Spleen (tissue), 11 donors: ENCODE results near the gene AGO4. TPM values are rescaled to one million over a fixed set of nuclear protein-coding genes. Genes with fewer than 3 reads are reported as not detected.
"Not testable (repeated sequence)": the region's sequence is repeated elsewhere in the genome, so short reads cannot be mapped to it uniquely, and the experiment has no call there.

Source experiments
- DNase-seq: peaks from one replicate; pipeline ENCODE4 v3.0.0-alpha.2; 2020
- H3K27ac ChIP-seq, 8 donors: fragments of 200-600 bp; sonication (generic) in 7 of 8; 1 replicate in 4 of 8; 2 replicates in 4 of 8; pipeline versions ENCODE4 v1.5.0 to v1.8.0; 2016 to 2021; ENCODE audit warnings: inconsistent platforms in 4 of 8, mild to moderate bottlenecking in 4 of 8, moderate library complexity in 1 of 8
- H3K27me3 ChIP-seq, 7 donors: fragments of 200-600 bp; sonication (generic) in 6 of 7; replicated peaks in 1 of 7; 1 replicate in 4 of 7; 2 replicates in 3 of 7; pipeline versions ENCODE4 v1.5.0 to v1.8.0; 2016 to 2021; ENCODE audit warnings: inconsistent platforms in 3 of 7, mild to moderate bottlenecking in 1 of 7
- H3K36me3 ChIP-seq, 6 donors: fragments of 200-600 bp; sonication (generic) in 5 of 6; 1 replicate in 4 of 6; 2 replicates in 2 of 6; pipeline versions ENCODE4 v1.5.0 to v1.8.0; 2016 to 2021; ENCODE audit warnings: inconsistent platforms in 2 of 6
- H3K4me1 ChIP-seq, 6 donors: fragments of 200-600 bp; sonication (generic) in 5 of 6; 1 replicate in 3 of 6; 2 replicates in 3 of 6; pipeline versions ENCODE4 v1.5.0 to v1.8.0; 2016 to 2021; ENCODE audit warnings: inconsistent platforms in 3 of 6
- H3K4me3 ChIP-seq, 8 donors: fragments of 200-600 bp; sonication (generic) in 7 of 8; 1 replicate in 4 of 8; 2 replicates in 4 of 8; pipeline versions ENCODE4 v1.5.0 to v1.8.0; 2016 to 2021; ENCODE audit warnings: inconsistent platforms in 4 of 8, mild to moderate bottlenecking in 4 of 8, moderate library complexity in 2 of 8
- H3K9me3 ChIP-seq, 8 donors: fragments of 200-600 bp; sonication (generic) in 7 of 8; 1 replicate in 4 of 8; 2 replicates in 4 of 8; pipeline versions ENCODE4 v1.5.0 to v1.8.0; 2016 to 2021; ENCODE audit warnings: inconsistent platforms in 4 of 8
- CTCF ChIP-seq, 11 experiments: fragments of 200-600 bp in 7 of 11; fragments of 450-650 bp in 4 of 11; sonication (generic) in 4 of 11; IDR thresholded peaks in 8 of 11; conservative IDR thresholded peaks in 3 of 11; 1 replicate in 7 of 11; 2 replicates in 4 of 11; pipeline versions ENCODE4 v1.4.0 to v1.8.0; 2016 to 2021; ENCODE audit warnings: antibody characterized with exemption in 11 of 11, inconsistent platforms in 4 of 11, mild to moderate bottlenecking in 1 of 11
- POLR2A ChIP-seq, 3 donors: fragments of 450-650 bp; IDR thresholded peaks; one replicate each; pipeline ENCODE4 v1.5.1; 2017; ENCODE audit warnings: antibody characterized with exemption in 3 of 3, mild to moderate bottlenecking in 1 of 3
- POLR2AphosphoS5 ChIP-seq, 3 donors: sonication (generic); formaldehyde crosslinking; IDR thresholded peaks; one replicate each; pipeline ENCODE4 v1.5.1; 2017; ENCODE audit warnings: antibody characterized with exemption in 3 of 3
- WGBS, 5 donors: extraction: QIAGEN DNeasy Blood & Tissue Kit in 3 of 5; methylation state at CpG; one replicate each; pipeline versions ENCODE4 v1.1.5 to v1.1.7; 2013 to 2018; 5-methylcytosine and 5-hydroxymethylcytosine counted together
- intact Hi-C: fragments of 100-400 bp; cut with DNase I; formaldehyde crosslinking; loops from one replicate; pipeline ENCODE4 v1.15.0; 2023; ENCODE audit warnings: low total_unique reads
- polyA plus RNA-seq, 3 donors: library from polyadenylated mRNA; stranded (reverse); fragments of 200-250 nt; gene quantifications; one replicate each; pipeline ENCODE4 v1.2.1, GENCODE V29; 2013
- total RNA-seq, 7 donors: library from RNA; depleted of rRNA in 3 of 7; stranded (reverse); fragments of >200 nt in 3 of 7; fragmentation: NEBNext Ultra II Directional in 4 of 7; extraction: Animal tissue kit (Norgen Biotek cat#: 25700) in 4 of 7; gene quantifications; one replicate each; pipeline versions ENCODE4 v1.1.0 to v1.2.1, GENCODE V29; 2016 to 2021
- donor health status: healthy with polysubstance abuse.
- donor health status: DM: no; HTN: no; CAD: no; lungs with moderate emphysema.
- donor health status: DM: no; HTN: no; CAD: no.
- donor health status: Bipolar disorder and iron deficiency.
- donor health status: healthy.
- donor health status: DM: no; HTN: no; CAD: no.
- donor health status: DM: yes; HTN: yes; CAD: no.

AGO4 gene
- total and polyA plus RNA-seq, 10 donors, result 6.4 to 73.3 (median 31.7) TPM

- H3K4me3 ChIP-seq, result no peak overlapping the region
- DNase-seq, result no peak
- peak overlapping the region in 1 of 8 donors; percentile 37 for H3K27ac ChIP-seq
- H3K27me3 ChIP-seq, result no peaks in the 10 kb centered on the region
- 62 to 78% (median 71%) methylated on average over 3 of the region's 3 CpGs for WGBS, 5 donors
- no peaks in the 10 kb centered on the region for H3K36me3 ChIP-seq
- H3K4me1 ChIP-seq, result peaks cover 2 to 40% (median 13%) of the 10 kb centered on the region in 6 donors
- H3K9me3 ChIP-seq, result no peaks in the 10 kb centered on the region
- TF ChIP-seq CTCF (IDR thresholded peaks at IDR 0.05 in 8 of 11, conservative IDR thresholded peaks at IDR 0.05 in 3 of 11) (no peak), POLR2AphosphoS5 (IDR thresholded peaks at IDR 0.05) (no peak), POLR2A (IDR thresholded peaks at IDR 0.05) (no peak)
- intact Hi-C loops, result no loop called here
Observed at GRCh38 chr1:35866991-35867390, 59.2 kb downstream of the AGO4 start.

- H3K36me3 ChIP-seq, H3K27ac ChIP-seq, DNase-seq, intact Hi-C loops, H3K27me3 ChIP-seq, H3K4me3 ChIP-seq, H3K9me3 ChIP-seq: not testable (repeated sequence)
- peaks cover 2 to 30% (median 10%) of the 10 kb centered on the region in 6 donors for H3K4me1 ChIP-seq
- 92 to 95% (median 93%) methylated on average over 34 of the region's 34 CpGs for WGBS, 5 donors
Observed at GRCh38 chr1:35869245-35869950, 61.6 kb downstream of the AGO4 start.

- 67 to 98% (median 95%) methylated on average over 2 of the region's 2 CpGs for WGBS, 5 donors
- peaks cover 0 to 16% (median 1%) of the 10 kb centered on the region in 6 donors for H3K4me1 ChIP-seq
- DNase-seq, result no peak
- H3K27ac ChIP-seq, result no peak overlapping the region
- TF ChIP-seq POLR2AphosphoS5 (IDR thresholded peaks at IDR 0.05), result no peak
- no peak for TF ChIP-seq CTCF (IDR thresholded peaks at IDR 0.05 in 8 of 11, conservative IDR thresholded peaks at IDR 0.05 in 3 of 11)
- TF ChIP-seq POLR2A (IDR thresholded peaks at IDR 0.05), result no peak
- H3K27me3 ChIP-seq, result no peaks in the 10 kb centered on the region
- H3K36me3 ChIP-seq, result no peaks in the 10 kb centered on the region
- no peak overlapping the region for H3K4me3 ChIP-seq
- no peaks in the 10 kb centered on the region for H3K9me3 ChIP-seq
- intact Hi-C loops, result no loop called here
Observed at GRCh38 chr1:35870651-35871309, 63.0 kb downstream of the AGO4 start.

GRCh38 chr1:35873243-35873750 is 65.5 kb downstream of the AGO4 start:
- H3K4me1 ChIP-seq, result no peaks in the 10 kb centered on the region
- H3K4me3 ChIP-seq, result no peak overlapping the region
- no peak for TF ChIP-seq POLR2A (IDR thresholded peaks at IDR 0.05)
- TF ChIP-seq CTCF (IDR thresholded peaks at IDR 0.05 in 8 of 11, conservative IDR thresholded peaks at IDR 0.05 in 3 of 11), result no peak
- no peak for TF ChIP-seq POLR2AphosphoS5 (IDR thresholded peaks at IDR 0.05)
- DNase-seq, result no peak
- no peaks in the 10 kb centered on the region for H3K9me3 ChIP-seq
- H3K27ac ChIP-seq, result no peak overlapping the region
- H3K27me3 ChIP-seq, result no peaks in the 10 kb centered on the region
- H3K36me3 ChIP-seq, result no peaks in the 10 kb centered on the region
- intact Hi-C loops, result no loop called here
- WGBS, 5 donors, result 75 to 93% (median 82%) methylated on average over 4 of the region's 4 CpGs

- H3K27me3 ChIP-seq, H3K9me3 ChIP-seq, H3K27ac ChIP-seq, H3K4me3 ChIP-seq, H3K36me3 ChIP-seq, H3K4me1 ChIP-seq, intact Hi-C loops, DNase-seq: not testable (repeated sequence)
- 77 to 90% (median 81%) methylated on average over 4 of the region's 4 CpGs for WGBS, 5 donors
Observed at GRCh38 chr1:35874115-35874514, 66.3 kb downstream of the AGO4 start.
